ENCODE data around the gene PCK2. TPM values are rescaled to one million over a fixed set of nuclear protein-coding genes. Genes with fewer than 3 reads are reported as not detected.

Gene PCK2
- total RNA-seq, 4 donors from 2014 or later, result 10.5 to 13.5 (median 12.8) TPM

- H3K4me1 ChIP-seq, result peaks cover 0 to 7% (median 0%) of the 10 kb centered on the region in 3 donors
- no peak for DNase-seq
- no peak overlapping the region for H3K27ac ChIP-seq
- H3K27me3 ChIP-seq, result peaks cover 0 to 3% (median 0%) of the 10 kb centered on the region in 4 donors
- H3K36me3 ChIP-seq, result no peaks in the 10 kb centered on the region
- intact Hi-C loops (cut with DNase I), result no loop called here
- TF ChIP-seq CTCF (IDR thresholded peaks at IDR 0.05) (no peak), POLR2A (IDR thresholded peaks at IDR 0.05) (no peak)
- WGBS, 2 donors, result 94 to 100% methylated on average over 1 to 5 of the region's 7 CpGs
- H3K4me3 ChIP-seq, result no peak overlapping the region
- no peaks in the 10 kb centered on the region for H3K9me3 ChIP-seq
Measured at GRCh38 chr14:24060984-24061913, 32.9 kb upstream of the PCK2 start.

- intact Hi-C loops (cut with DNase I), result no loop called here
- no peak for DNase-seq
- Histone ChIP-seq H3K27ac (no peak overlapping the region), H3K27me3 (no peaks in the 10 kb centered on the region), H3K36me3 (no peaks in the 10 kb centered on the region), H3K4me3 (no peak overlapping the region), H3K4me1 (peaks cover 0 to 7% (median 0%) of the 10 kb centered on the region in 3 donors), H3K9me3 (no peaks in the 10 kb centered on the region)
- WGBS, 2 donors, result 75% methylated on average over 2 of the region's 14 CpGs; no CpG with 5 or more reads in 1 of the 2 donors
- TF ChIP-seq POLR2A (IDR thresholded peaks at IDR 0.05) (no peak), CTCF (IDR thresholded peaks at IDR 0.05) (no peak)
Measured at GRCh38 chr14:24062216-24062980, 31.7 kb upstream of the PCK2 start.

GRCh38 chr14:24063263-24063836, 30.8 kb upstream of the PCK2 start:
- Histone ChIP-seq H3K4me3 (no peak overlapping the region), H3K27me3 (no peaks in the 10 kb centered on the region), H3K27ac (no peak overlapping the region), H3K9me3 (no peaks in the 10 kb centered on the region), H3K4me1 (peaks cover 0 to 4% (median 0%) of the 10 kb centered on the region in 3 donors), H3K36me3 (no peaks in the 10 kb centered on the region)
- WGBS, 2 donors, result 75 to 90% methylated on average over 1 to 2 of the region's 4 CpGs
- intact Hi-C loops (cut with DNase I), result no loop called here
- DNase-seq, result no peak
- TF ChIP-seq POLR2A (IDR thresholded peaks at IDR 0.05) (no peak), CTCF (IDR thresholded peaks at IDR 0.05) (no peak)

- 72 to 83% methylated on average over 6 of the region's 7 CpGs for WGBS, 2 donors
- no peaks in the 10 kb centered on the region for H3K4me1 ChIP-seq
- peaks cover 0 to under 1% (median 0%) of the 10 kb centered on the region in 4 donors for H3K27me3 ChIP-seq
- H3K4me3 ChIP-seq, result no peak overlapping the region
- no peak overlapping the region for H3K27ac ChIP-seq
- intact Hi-C loops (cut with DNase I), result no loop called here
- TF ChIP-seq CTCF (IDR thresholded peaks at IDR 0.05) (no peak), POLR2A (IDR thresholded peaks at IDR 0.05) (no peak)
- H3K9me3 ChIP-seq, result no peaks in the 10 kb centered on the region
- DNase-seq, result no peak
- H3K36me3 ChIP-seq, result no peaks in the 10 kb centered on the region
Measured at GRCh38 chr14:24064091-24064795, 29.9 kb upstream of the PCK2 start.
